K562 (cell line): ENCODE measurements around the gene MYCBP. TPM values are rescaled to one million over a fixed set of nuclear protein-coding genes. Genes with fewer than 3 reads are reported as not detected.

Experiments used
- BACH1 ChIP-seq: fragments of 200-800 bp; sonication (Bioruptor generic); IDR thresholded peaks from 2 replicates; pipeline ENCODE4 v1.6.1; 2016; ENCODE audit warnings: missing genetic modification characterization, missing compliant biosample characterization
- CHD4 ChIP-seq: fragments of 200-600 bp; sonication (generic); IDR thresholded peaks from 3 replicates; pipeline ENCODE4 v1.6.1; 2012; ENCODE audit warnings: low read depth, mild to moderate bottlenecking, mixed read lengths, low read length, inconsistent platforms; ENCODE audit not compliant: insufficient read depth, insufficient replicate concordance, poor library complexity, severe bottlenecking
- GABPB2 ChIP-seq: fragments of 250-450 bp; sonication (Bioruptor Pico); conservative IDR thresholded peaks from 2 replicates; pipeline ENCODE4 v1.5.1; 2021; ENCODE audit warnings: mild to moderate bottlenecking
- IRF2 ChIP-seq: sonication (generic); formaldehyde crosslinking; IDR thresholded peaks from 2 replicates; pipeline ENCODE4 v1.8.1; 2022; ENCODE audit warnings: mild to moderate bottlenecking, missing genetic modification reagents
- NR3C1 ChIP-seq: sonication (generic); formaldehyde crosslinking; IDR thresholded peaks from 2 replicates; pipeline ENCODE4 v1.8.1; 2022; ENCODE audit warnings: missing genetic modification reagents
- PHF21A ChIP-seq: fragments of 450-650 bp; IDR thresholded peaks from 2 replicates; pipeline ENCODE4 v1.6.1; 2017; ENCODE audit warnings: low read depth, borderline replicate concordance
- SNRNP70 ChIP-seq: fragments of 200-400 bp; formaldehyde crosslinking; optimal IDR thresholded peaks from 2 replicates; pipeline ENCODE3; 2017; ENCODE audit warnings: low read depth, low read length
- TFAM ChIP-seq: fragments of 250-450 bp; sonication (Bioruptor Pico); conservative IDR thresholded peaks from 2 replicates; pipeline ENCODE4 v1.5.0; 2021; ENCODE audit warnings: mild to moderate bottlenecking, moderate library complexity
- ZBTB33 ChIP-seq: sonication (generic); formaldehyde crosslinking; IDR thresholded peaks from 2 replicates; pipeline ENCODE4 v1.8.1; 2023; ENCODE audit warnings: mild to moderate bottlenecking, missing genetic modification reagents
- ZBTB9 ChIP-seq: fragments of 450-650 bp; formaldehyde crosslinking; IDR thresholded peaks from 2 replicates; pipeline ENCODE4 v1.4.0; 2020; ENCODE audit warnings: mild to moderate bottlenecking, moderate library complexity
- ZFX ChIP-seq: sonication (generic); formaldehyde crosslinking; IDR thresholded peaks from 2 replicates; pipeline ENCODE4 v1.8.0; 2022; ENCODE audit warnings: mild to moderate bottlenecking, missing genetic modification reagents, moderate library complexity
- ZNF140 ChIP-seq: fragments of 250-450 bp; sonication (Bioruptor Pico); IDR thresholded peaks from 2 replicates; pipeline ENCODE4 v1.8.0; 2021; ENCODE audit warnings: moderate library complexity, mild to moderate bottlenecking, inconsistent platforms
- polyA plus RNA-seq, 8 experiments: library from polyadenylated mRNA; depleted of rRNA in 4 of 8; stranded (reverse) in 5 of 8; unstranded in 3 of 8; fragments of >200 nt; fragmentation: Nextera tagmentation in 2 of 8; fragmentation: Illumina TruSeq in 1 of 8; extraction: Ambion mirVana in 2 of 8; extraction: Trizol in 1 of 8; gene quantifications; 2 replicates each; pipeline versions ENCODE4 v1.2.1 to v1.2.3, GENCODE V29; 2011 to 2014; ENCODE audit warnings: inconsistent platforms in 1 of 8, missing spikeins in 1 of 8
- total RNA-seq, 7 experiments: library from RNA; depleted of rRNA in 6 of 7; stranded (reverse); fragments of >200 nt in 6 of 7; fragmentation: Illumina TruSeq in 2 of 7; extraction: Trizol in 2 of 7; gene quantifications; 2 replicates each; pipeline versions ENCODE4 v1.2.1 to v1.2.3, GENCODE V29; 2011 to 2021; ENCODE audit warnings: low replicate concordance in 1 of 7
- TF ChIP-seq, protein P1 (sequence below): fragments of 450-650 bp; conservative IDR thresholded peaks from 2 replicates; pipeline ENCODE4 v1.6.1; 2016; ENCODE audit warnings: missing genetic modification characterization, low read depth, mild to moderate bottlenecking, missing compliant biosample characterization, moderate library complexity
- TF ChIP-seq, protein P2 (sequence below), 3 experiments: fragments of 200-800 bp in 1 of 3; fragments of 250-450 bp in 1 of 3; fragments of 450-650 bp in 1 of 3; sonication (Bioruptor Pico) in 1 of 3; sonication (Bioruptor generic) in 1 of 3; formaldehyde crosslinking in 1 of 3; IDR thresholded peaks; 2 replicates each; pipeline versions ENCODE4 v1.6.1 to v1.8.0; 2016 to 2022; ENCODE audit warnings: mild to moderate bottlenecking in 2 of 3, missing genetic modification characterization in 2 of 3, missing compliant biosample characterization in 1 of 3, moderate library complexity in 1 of 3
- TF ChIP-seq, protein P3 (sequence below): sonication (generic); formaldehyde crosslinking; IDR thresholded peaks from 2 replicates; pipeline ENCODE4 v1.8.0; 2022; ENCODE audit warnings: missing genetic modification reagents, mild to moderate bottlenecking, borderline replicate concordance

Gene MYCBP
- total and polyA plus RNA-seq, 9 of the 15 experiments (the other 6 are each of a cell fraction or from before 2014, with no cell fraction given): 32.3 to 253 (median 72.9) TPM

GRCh38 chr1:38858833-38859560 is 14.2 kb downstream of the MYCBP start (continued):
- TF ChIP-seq, protein P1, sequence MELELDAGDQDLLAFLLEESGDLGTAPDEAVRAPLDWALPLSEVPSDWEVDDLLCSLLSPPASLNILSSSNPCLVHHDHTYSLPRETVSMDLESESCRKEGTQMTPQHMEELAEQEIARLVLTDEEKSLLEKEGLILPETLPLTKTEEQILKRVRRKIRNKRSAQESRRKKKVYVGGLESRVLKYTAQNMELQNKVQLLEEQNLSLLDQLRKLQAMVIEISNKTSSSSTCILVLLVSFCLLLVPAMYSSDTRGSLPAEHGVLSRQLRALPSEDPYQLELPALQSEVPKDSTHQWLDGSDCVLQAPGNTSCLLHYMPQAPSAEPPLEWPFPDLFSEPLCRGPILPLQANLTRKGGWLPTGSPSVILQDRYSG (tag): no peak
- TF ChIP-seq CHD4: no peak
- TF ChIP-seq PHF21A: no peak
- TF ChIP-seq GABPB2 (CRISPR knock-in tag): no peak
- no peak for TF ChIP-seq ZFX (CRISPR knock-in tag)
- TF ChIP-seq BACH1 (tag): no peak
- no peak for TF ChIP-seq NR3C1 (CRISPR knock-in tag)
- 0 out of 2 replicates have a peak, but pooled peaks have one; percentile 21 for TF ChIP-seq ZBTB9 (CRISPR knock-in tag)
- TF ChIP-seq SNRNP70: no peak
- TF ChIP-seq TFAM (CRISPR knock-in tag): no peak
- TF ChIP-seq IRF2 (CRISPR knock-in tag): no peak
- TF ChIP-seq, protein P2, sequence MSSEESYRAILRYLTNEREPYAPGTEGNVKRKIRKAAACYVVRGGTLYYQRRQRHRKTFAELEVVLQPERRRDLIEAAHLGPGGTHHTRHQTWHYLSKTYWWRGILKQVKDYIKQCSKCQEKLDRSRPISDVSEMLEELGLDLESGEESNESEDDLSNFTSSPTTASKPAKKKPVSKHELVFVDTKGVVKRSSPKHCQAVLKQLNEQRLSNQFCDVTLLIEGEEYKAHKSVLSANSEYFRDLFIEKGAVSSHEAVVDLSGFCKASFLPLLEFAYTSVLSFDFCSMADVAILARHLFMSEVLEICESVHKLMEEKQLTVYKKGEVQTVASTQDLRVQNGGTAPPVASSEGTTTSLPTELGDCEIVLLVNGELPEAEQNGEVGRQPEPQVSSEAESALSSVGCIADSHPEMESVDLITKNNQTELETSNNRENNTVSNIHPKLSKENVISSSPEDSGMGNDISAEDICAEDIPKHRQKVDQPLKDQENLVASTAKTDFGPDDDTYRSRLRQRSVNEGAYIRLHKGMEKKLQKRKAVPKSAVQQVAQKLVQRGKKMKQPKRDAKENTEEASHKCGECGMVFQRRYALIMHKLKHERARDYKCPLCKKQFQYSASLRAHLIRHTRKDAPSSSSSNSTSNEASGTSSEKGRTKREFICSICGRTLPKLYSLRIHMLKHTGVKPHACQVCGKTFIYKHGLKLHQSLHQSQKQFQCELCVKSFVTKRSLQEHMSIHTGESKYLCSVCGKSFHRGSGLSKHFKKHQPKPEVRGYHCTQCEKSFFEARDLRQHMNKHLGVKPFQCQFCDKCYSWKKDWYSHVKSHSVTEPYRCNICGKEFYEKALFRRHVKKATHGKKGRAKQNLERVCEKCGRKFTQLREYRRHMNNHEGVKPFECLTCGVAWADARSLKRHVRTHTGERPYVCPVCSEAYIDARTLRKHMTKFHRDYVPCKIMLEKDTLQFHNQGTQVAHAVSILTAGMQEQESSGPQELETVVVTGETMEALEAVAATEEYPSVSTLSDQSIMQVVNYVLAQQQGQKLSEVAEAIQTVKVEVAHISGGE (CRISPR knock-in tag; IDR thresholded peaks at IDR 0.05): peak in 1 of 3 experiments; percentile 11; a peak in 1 of 6 replicates
- TF ChIP-seq, protein P3, sequence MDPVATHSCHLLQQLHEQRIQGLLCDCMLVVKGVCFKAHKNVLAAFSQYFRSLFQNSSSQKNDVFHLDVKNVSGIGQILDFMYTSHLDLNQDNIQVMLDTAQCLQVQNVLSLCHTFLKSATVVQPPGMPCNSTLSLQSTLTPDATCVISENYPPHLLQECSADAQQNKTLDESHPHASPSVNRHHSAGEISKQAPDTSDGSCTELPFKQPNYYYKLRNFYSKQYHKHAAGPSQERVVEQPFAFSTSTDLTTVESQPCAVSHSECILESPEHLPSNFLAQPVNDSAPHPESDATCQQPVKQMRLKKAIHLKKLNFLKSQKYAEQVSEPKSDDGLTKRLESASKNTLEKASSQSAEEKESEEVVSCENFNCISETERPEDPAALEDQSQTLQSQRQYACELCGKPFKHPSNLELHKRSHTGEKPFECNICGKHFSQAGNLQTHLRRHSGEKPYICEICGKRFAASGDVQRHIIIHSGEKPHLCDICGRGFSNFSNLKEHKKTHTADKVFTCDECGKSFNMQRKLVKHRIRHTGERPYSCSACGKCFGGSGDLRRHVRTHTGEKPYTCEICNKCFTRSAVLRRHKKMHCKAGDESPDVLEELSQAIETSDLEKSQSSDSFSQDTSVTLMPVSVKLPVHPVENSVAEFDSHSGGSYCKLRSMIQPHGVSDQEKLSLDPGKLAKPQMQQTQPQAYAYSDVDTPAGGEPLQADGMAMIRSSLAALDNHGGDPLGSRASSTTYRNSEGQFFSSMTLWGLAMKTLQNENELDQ (CRISPR knock-in tag): no peak
- no peak for TF ChIP-seq ZBTB33 (CRISPR knock-in tag)
- no peak for TF ChIP-seq ZNF140 (CRISPR knock-in tag)
